PC-3 (cell line): ENCODE measurements around the gene PDX1.

Source experiments
- CTCF ChIP-seq: fragments of 300-600 bp; sonication (generic); conservative IDR thresholded peaks from 2 replicates; pipeline ENCODE4 v1.5.1; 2017; ENCODE audit warnings: antibody characterized with exemption, low read depth, mild to moderate bottlenecking, low read length
- EZH2 ChIP-seq: fragments of 300-600 bp; sonication (generic); IDR thresholded peaks from one replicate; pipeline ENCODE4 v1.6.1; 2017; ENCODE audit warnings: antibody characterized with exemption, mild to moderate bottlenecking, low read length; ENCODE audit not compliant: unreplicated experiment

- TF ChIP-seq EZH2 (no peak), CTCF (no peak)
These were observed 40.2 kb downstream of the PDX1 start for GRCh38 chr13:27959976-27960361.
